ENCODE measurements around the gene RGS11. TPM values are rescaled to one million over a fixed set of nuclear protein-coding genes. Genes with fewer than 3 reads are reported as not detected.

The RGS11 gene
- total RNA-seq, 1 donor = 0.36 TPM

- Histone ChIP-seq H3K79me2 (ENCODE audit: insufficient read depth, low read length) (no peaks in the 10 kb centered on the region), H2AFZ (ENCODE audit: low read length) (no peak overlapping the region), H3K27ac (ENCODE audit: low read depth, low read length) (no peak overlapping the region), H3K9me3 (ENCODE audit: low read depth, low read length) (no peaks in the 10 kb centered on the region), H3K4me1 (ENCODE audit: insufficient read depth, low read length) (no peaks in the 10 kb centered on the region), H3K4me2 (ENCODE audit: insufficient read depth, low read length) (no peak overlapping the region), H4K20me1 (ENCODE audit: insufficient read depth, low read length) (no peaks in the 10 kb centered on the region), H3K27me3 (ENCODE audit: insufficient read depth, low read length) (peaks cover 27% of the 10 kb centered on the region), H3K4me3 (ENCODE audit: insufficient read depth, low read length) (no peak overlapping the region), H3K36me3 (ENCODE audit: insufficient read depth, low read length) (no peaks in the 10 kb centered on the region)
- TF ChIP-seq, protein P1, sequence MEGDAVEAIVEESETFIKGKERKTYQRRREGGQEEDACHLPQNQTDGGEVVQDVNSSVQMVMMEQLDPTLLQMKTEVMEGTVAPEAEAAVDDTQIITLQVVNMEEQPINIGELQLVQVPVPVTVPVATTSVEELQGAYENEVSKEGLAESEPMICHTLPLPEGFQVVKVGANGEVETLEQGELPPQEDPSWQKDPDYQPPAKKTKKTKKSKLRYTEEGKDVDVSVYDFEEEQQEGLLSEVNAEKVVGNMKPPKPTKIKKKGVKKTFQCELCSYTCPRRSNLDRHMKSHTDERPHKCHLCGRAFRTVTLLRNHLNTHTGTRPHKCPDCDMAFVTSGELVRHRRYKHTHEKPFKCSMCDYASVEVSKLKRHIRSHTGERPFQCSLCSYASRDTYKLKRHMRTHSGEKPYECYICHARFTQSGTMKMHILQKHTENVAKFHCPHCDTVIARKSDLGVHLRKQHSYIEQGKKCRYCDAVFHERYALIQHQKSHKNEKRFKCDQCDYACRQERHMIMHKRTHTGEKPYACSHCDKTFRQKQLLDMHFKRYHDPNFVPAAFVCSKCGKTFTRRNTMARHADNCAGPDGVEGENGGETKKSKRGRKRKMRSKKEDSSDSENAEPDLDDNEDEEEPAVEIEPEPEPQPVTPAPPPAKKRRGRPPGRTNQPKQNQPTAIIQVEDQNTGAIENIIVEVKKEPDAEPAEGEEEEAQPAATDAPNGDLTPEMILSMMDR (IDR thresholded peaks at IDR 0.05; ENCODE audit: extremely low read depth, low read depth, low read length) = no peak
- no peak for DNase-seq (ENCODE audit: insufficient read length, low spot score, missing footprints)
Observed at GRCh38 chr16:280005-280460, 4.3 kb upstream of the RGS11 start.

DNA sequence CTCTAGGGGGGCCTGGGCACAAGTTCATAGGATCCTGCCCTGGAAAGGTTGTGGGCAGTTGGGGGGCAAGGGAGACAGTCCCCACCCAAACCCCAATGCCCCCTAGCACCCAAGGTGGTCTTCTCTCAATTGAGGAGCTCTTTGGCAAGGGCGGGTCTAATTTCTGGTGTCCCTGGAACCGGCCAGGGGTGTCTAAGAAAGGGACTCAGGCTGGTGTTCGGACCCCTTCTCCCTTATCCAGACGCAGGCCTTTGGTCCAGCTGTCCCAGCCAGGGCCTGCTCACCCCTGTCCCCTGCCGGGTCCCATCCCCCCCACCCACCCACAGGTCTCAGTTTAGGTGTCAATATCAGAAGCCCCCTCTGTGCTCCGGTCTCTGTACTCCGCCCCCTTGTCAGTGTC lies 3.8 kb upstream of the RGS11 start:
- H3K27ac ChIP-seq (ENCODE audit: low read depth, low read length) = no peak overlapping the region
- H3K9me3 ChIP-seq (ENCODE audit: low read depth, low read length) = no peaks in the 10 kb centered on the region
- peaks cover 30% of the 10 kb centered on the region for H3K27me3 ChIP-seq (ENCODE audit: insufficient read depth, low read length)
- H4K20me1 ChIP-seq (ENCODE audit: insufficient read depth, low read length) = no peaks in the 10 kb centered on the region
- H3K4me1 ChIP-seq (ENCODE audit: insufficient read depth, low read length) = no peaks in the 10 kb centered on the region
- no peak overlapping the region for H2AFZ ChIP-seq (ENCODE audit: low read length)
- H3K36me3 ChIP-seq (ENCODE audit: insufficient read depth, low read length) = no peaks in the 10 kb centered on the region
- H3K4me2 ChIP-seq (ENCODE audit: insufficient read depth, low read length) = no peak overlapping the region
- TF ChIP-seq, protein P1 (IDR thresholded peaks at IDR 0.05; ENCODE audit: extremely low read depth, low read depth, low read length) = no peak
- H3K79me2 ChIP-seq (ENCODE audit: insufficient read depth, low read length) = no peaks in the 10 kb centered on the region
- H3K4me3 ChIP-seq (ENCODE audit: insufficient read depth, low read length) = no peak overlapping the region
- peak; percentile 90 for DNase-seq (ENCODE audit: insufficient read length, low spot score, missing footprints)

DNA sequence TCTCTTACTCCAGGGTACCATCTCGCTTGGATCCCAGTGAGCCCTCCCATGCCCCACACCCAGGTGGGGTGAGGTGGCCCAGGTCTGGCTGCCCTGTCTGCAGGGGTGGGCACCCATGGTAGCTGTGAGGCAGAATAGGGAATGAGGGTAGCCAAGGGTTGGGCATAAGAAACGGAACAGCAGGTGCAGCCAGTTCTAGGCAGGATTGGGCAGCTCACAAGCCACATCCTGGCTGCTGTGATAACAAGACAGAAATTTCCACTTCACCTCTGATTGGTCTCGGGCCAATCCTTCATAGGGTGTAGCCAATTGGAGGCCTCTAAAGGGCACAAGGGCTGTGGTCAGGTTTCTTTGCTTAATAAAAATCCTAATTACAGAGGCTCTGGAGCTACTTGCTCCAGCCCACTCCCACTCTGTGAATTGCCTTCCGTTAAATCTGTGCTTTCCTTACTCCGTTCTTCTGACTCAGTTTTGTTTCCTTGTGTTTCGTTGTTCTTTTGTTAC lies 3.2 kb upstream of the RGS11 start:
- H3K36me3 ChIP-seq (ENCODE audit: insufficient read depth, low read length) = no peaks in the 10 kb centered on the region
- no peak overlapping the region for H3K4me3 ChIP-seq (ENCODE audit: insufficient read depth, low read length)
- no peaks in the 10 kb centered on the region for H4K20me1 ChIP-seq (ENCODE audit: insufficient read depth, low read length)
- peaks cover 35% of the 10 kb centered on the region for H3K27me3 ChIP-seq (ENCODE audit: insufficient read depth, low read length)
- H3K79me2 ChIP-seq (ENCODE audit: insufficient read depth, low read length) = no peaks in the 10 kb centered on the region
- no peak overlapping the region for H2AFZ ChIP-seq (ENCODE audit: low read length)
- no peak overlapping the region for H3K4me2 ChIP-seq (ENCODE audit: insufficient read depth, low read length)
- no peaks in the 10 kb centered on the region for H3K4me1 ChIP-seq (ENCODE audit: insufficient read depth, low read length)
- H3K9me3 ChIP-seq (ENCODE audit: low read depth, low read length) = no peaks in the 10 kb centered on the region
- DNase-seq (ENCODE audit: insufficient read length, low spot score, missing footprints) = peak; percentile 81
- no peak overlapping the region for H3K27ac ChIP-seq (ENCODE audit: low read depth, low read length)
- TF ChIP-seq, protein P1 (IDR thresholded peaks at IDR 0.05; ENCODE audit: extremely low read depth, low read depth, low read length) = no peak

DNA sequence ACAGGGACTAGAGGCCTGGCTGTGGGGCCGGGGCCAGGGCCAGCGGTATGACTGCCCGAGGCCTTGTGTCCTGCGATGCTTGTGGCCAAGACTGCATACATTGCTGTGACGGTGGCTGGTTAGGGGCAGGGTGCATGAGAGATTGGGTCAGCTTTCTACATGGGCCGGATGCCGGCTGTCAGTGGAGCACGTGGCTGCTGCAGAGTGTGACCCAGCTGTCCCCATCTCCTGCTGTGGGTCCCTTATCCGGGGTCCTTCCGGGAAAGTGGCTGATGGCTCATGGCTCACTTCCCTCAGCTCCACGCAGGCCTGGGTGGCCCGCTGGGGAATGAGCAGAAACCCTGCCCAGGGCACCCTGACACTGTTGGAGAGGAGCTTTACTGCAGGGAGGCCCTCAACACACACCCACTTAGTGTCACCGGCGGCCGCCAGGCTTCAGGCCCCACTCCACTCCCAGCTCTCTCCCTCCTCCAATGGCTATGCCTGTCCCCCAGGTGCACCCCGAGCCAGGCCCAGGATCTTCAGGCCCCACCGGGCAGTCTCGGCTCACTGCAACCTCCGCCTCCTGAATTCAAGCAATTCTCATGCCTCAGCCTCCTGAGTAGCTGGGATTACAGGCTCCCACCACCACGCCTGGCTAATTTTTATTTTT lies 808 bp upstream of the RGS11 start:
- H2AFZ ChIP-seq (ENCODE audit: low read length) = no peak overlapping the region
- TF ChIP-seq, protein P1 (IDR thresholded peaks at IDR 0.05; ENCODE audit: extremely low read depth, low read depth, low read length) = no peak
- H4K20me1 ChIP-seq (ENCODE audit: insufficient read depth, low read length) = no peaks in the 10 kb centered on the region
- DNase-seq (ENCODE audit: insufficient read length, low spot score, missing footprints) = no peak
- H3K4me2 ChIP-seq (ENCODE audit: insufficient read depth, low read length) = no peak overlapping the region
- no peaks in the 10 kb centered on the region for H3K4me1 ChIP-seq (ENCODE audit: insufficient read depth, low read length)
- H3K9me3 ChIP-seq (ENCODE audit: low read depth, low read length) = no peaks in the 10 kb centered on the region
- no peak overlapping the region for H3K4me3 ChIP-seq (ENCODE audit: insufficient read depth, low read length)
- peaks cover 35% of the 10 kb centered on the region for H3K27me3 ChIP-seq (ENCODE audit: insufficient read depth, low read length)
- no peaks in the 10 kb centered on the region for H3K36me3 ChIP-seq (ENCODE audit: insufficient read depth, low read length)
- H3K79me2 ChIP-seq (ENCODE audit: insufficient read depth, low read length) = no peaks in the 10 kb centered on the region
- no peak overlapping the region for H3K27ac ChIP-seq (ENCODE audit: low read depth, low read length)
